ENCODE data around the gene TRERF1. TPM values are rescaled to one million over a fixed set of nuclear protein-coding genes. Genes with fewer than 3 reads are reported as not detected.

The TRERF1 gene
- total and polyA plus RNA-seq, 2 of the 8 experiments (the other 6 are each of a cell fraction or from before 2014, with no cell fraction given): 10.8 to 21.5 TPM

DNA sequence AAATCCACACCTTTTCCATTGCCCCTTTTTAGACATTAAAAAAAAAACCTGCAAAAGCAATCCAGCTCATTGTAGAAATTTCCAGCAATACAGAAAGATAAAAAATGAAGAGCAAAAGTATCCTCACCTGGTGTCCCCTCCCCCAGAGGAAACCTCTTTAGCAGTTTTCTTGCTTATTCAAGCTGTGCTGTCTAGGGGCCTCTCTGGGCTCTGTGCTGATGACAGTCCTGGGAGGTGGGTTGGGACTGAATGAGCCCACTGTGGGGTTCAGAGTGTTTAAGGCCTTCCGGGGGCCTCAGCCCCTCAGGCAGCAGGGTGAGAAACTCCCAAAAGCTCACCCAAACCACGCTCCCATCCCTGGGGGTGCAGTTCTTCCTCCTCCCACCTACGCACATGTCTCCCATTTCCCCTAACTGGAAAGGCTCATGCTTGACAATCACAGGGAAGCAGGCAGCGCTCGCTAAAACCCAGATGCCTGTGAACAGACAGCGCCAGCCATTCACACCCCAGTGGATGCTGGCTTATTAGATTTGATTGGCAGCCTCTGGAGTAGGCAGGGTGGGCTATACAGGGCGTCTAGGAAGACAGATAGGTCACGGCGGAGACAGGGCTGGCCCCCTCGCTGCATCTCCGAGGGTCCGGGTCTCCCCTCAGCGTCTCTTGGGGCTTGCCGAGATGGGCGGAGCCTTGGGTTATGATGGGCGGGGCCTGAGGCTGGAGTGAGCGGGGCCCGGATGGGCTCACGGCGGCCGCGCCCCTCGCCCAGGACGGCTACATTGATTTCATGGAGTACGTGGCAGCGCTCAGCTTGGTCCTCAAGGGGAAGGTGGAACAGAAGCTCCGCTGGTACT lies 274.0 kb downstream of the TRERF1 start:
- CTCF ChIA-PET (ENCODE audit: partially characterized antibody): interaction anchor here (0.6 to 3.2 kb wide), 15 partner anchors 8 to 241 kb away, joined by 3 to 12 read pairs (median 4); partner anchors contain the start of gene C6orf132
- Histone ChIP-seq H3K18ac (ENCODE audit: extremely low read depth, low read length) (peak overlapping the region; percentile 80), H4K20me1 (replicated peaks in 1 of 2; ENCODE audit: control insufficient read depth in 1 of 2, insufficient read depth in 2 of 2, low read length in 2 of 2) (no peaks in the 10 kb centered on the region), H2AK5ac (ENCODE audit: low read depth, low read length) (no peak overlapping the region), H3K9me3 (ENCODE audit: insufficient read depth in 2 of 2, low read depth in 1 of 2, low read length in 1 of 2) (no peaks in the 10 kb centered on the region), H3K4me1 (replicated peaks in 1 of 4; ENCODE audit: control insufficient read depth in 3 of 4, insufficient read depth in 4 of 4, low read length in 3 of 4) (peaks cover 3 to 15% (median 9%) of the 10 kb centered on the region in 4 experiments), H3K14ac (ENCODE audit: insufficient read length) (no peak overlapping the region), H3K23me2 (ENCODE audit: low read depth, low read length) (peaks cover 4% of the 10 kb centered on the region), H2AFZ (ENCODE audit: low read length) (peak overlapping the region; percentile 65), H3K27me3 (replicated peaks in 1 of 4; ENCODE audit: control insufficient read depth in 3 of 4, extremely low read depth in 1 of 4, insufficient read depth in 3 of 4, low read length in 3 of 4) (no peaks in the 10 kb centered on the region; a peak in 1 of 7 replicates), H3K79me1 (ENCODE audit: low read depth, low read length) (no peaks in the 10 kb centered on the region), H2BK120ac (replicated peaks; ENCODE audit: low read depth, low read length) (peak overlapping the region; percentile 2), H3K79me2 (ENCODE audit: control insufficient read depth in 1 of 2, insufficient read depth in 2 of 2, low read length in 2 of 2) (no peaks in the 10 kb centered on the region), H2BK20ac (ENCODE audit: low read length) (peak overlapping the region; percentile 90; the same call in 1 of the 2 replicates), H2BK15ac (ENCODE audit: low read length) (0 out of 2 replicates have a peak overlapping the region, but pooled peaks have one; percentile 32), H4K8ac (ENCODE audit: extremely low read depth, insufficient read depth, low read length) (peak overlapping the region; percentile 72), H3K23ac (ENCODE audit: insufficient read length) (no peak overlapping the region), H4K91ac (replicated peaks; ENCODE audit: insufficient read length, low read length) (peak overlapping the region; percentile 29), H3K4me3 (ENCODE audit: extremely low read depth in 1 of 4, insufficient read depth in 2 of 4, low read depth in 3 of 4, low read length in 4 of 4) (peak overlapping the region; percentile 54 to 66 (median 58)), H3K4ac (replicated peaks; ENCODE audit: insufficient read length, low read depth, low read length) (no peak overlapping the region), H3K4me2 (ENCODE audit: insufficient read depth in 1 of 2, low read depth in 2 of 2, low read length in 2 of 2) (peak overlapping the region; percentile 93 to 94), H2BK12ac (ENCODE audit: low read depth, low read length) (peak overlapping the region; percentile 80; the same call in 1 of the 2 replicates), H3K27ac (ENCODE audit: low read depth, low read length) (peak overlapping the region; percentile 3; the same call in 1 of the 2 replicates), H3K56ac (replicated peaks; ENCODE audit: insufficient read length, low read depth, low read length) (no peak overlapping the region), H2BK5ac (ENCODE audit: low read depth, low read length) (peak overlapping the region; percentile 77; the same call in 1 of the 2 replicates), H3K9ac (replicated peaks in 1 of 4; ENCODE audit: extremely low read depth in 1 of 4, low read depth in 3 of 4, low read length in 3 of 4) (peak overlapping the region in 2 of 4 experiments; percentile 7 to 10; a peak in 2 of 7 replicates), H3K36me3 (ENCODE audit: control insufficient read depth in 2 of 4, insufficient read depth in 4 of 4, low read length in 3 of 4) (no peaks in the 10 kb centered on the region), H4K5ac (ENCODE audit: insufficient read length, low read depth, low read length) (peak overlapping the region; percentile 10)
- peak; percentile 92 for TF ChIP-seq SAP30 (IDR thresholded peaks at IDR 0.05; ENCODE audit: insufficient read depth, insufficient replicate concordance, low read length)
- 0 out of 2 replicates have a peak, but pooled peaks have one; percentile 2 for TF ChIP-seq PHF8 (conservative IDR thresholded peaks at IDR 0.05; ENCODE audit: low read depth, low read length)
- TF ChIP-seq BACH1 (IDR thresholded peaks at IDR 0.05; ENCODE audit: low read length): no peak
- TF ChIP-seq TAF1 (IDR thresholded peaks at IDR 0.05; ENCODE audit: low read depth, low read length): 0 out of 2 replicates have a peak, but pooled peaks have one; percentile 31
- peak; percentile 45 to 65; a peak in 1 of 4 replicates for TF ChIP-seq SIN3A (conservative IDR thresholded peaks at IDR 0.05 in 1 of 2, IDR thresholded peaks at IDR 0.05 in 1 of 2; ENCODE audit: low read depth in 1 of 2, low read length in 2 of 2)
- TF ChIP-seq, protein P1, sequence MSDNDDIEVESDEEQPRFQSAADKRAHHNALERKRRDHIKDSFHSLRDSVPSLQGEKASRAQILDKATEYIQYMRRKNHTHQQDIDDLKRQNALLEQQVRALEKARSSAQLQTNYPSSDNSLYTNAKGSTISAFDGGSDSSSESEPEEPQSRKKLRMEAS (IDR thresholded peaks at IDR 0.05): peak; percentile 36; the same call in 1 of the 2 replicates
- TF ChIP-seq YY1 (IDR thresholded peaks at IDR 0.05; ENCODE audit: low read depth, low read length): 0 out of 2 replicates have a peak, but pooled peaks have one; percentile 51
- no peak for TF ChIP-seq POLR2AphosphoS5 (IDR thresholded peaks at IDR 0.05; ENCODE audit: low read depth, low read length)
- no peak; the same call in 1 of the 2 replicates for TF ChIP-seq KDM1A (IDR thresholded peaks at IDR 0.05; ENCODE audit: borderline replicate concordance, low read length)
- POLR2A ChIA-PET (ENCODE audit: partially characterized antibody): interaction anchor here (0.7 to 2.3 kb wide), 8 partner anchors 9 to 558 kb away, joined by 3 to 7 read pairs (median 3); partner anchors contain the start of gene C6orf132
- no peak for FAIRE-seq
- DNase-seq (ENCODE audit: low read depth in 1 of 2, low spot score in 2 of 2): peak; percentile 33 to 96
- 7% methylated on average over 27 of the region's 27 CpGs; no CpG with 5 or more reads in 1 of the 2 experiments for WGBS, 2 experiments (ENCODE audit: extremely low coverage in 1 of 2, insufficient coverage in 1 of 2, insufficient read length in 1 of 2, insufficient replicate concordance in 2 of 2, low coverage in 1 of 2, low lambda C conversion rate in 2 of 2, missing lambda C conversion rate in 1 of 2)

Measured in H1 (cell line).